K562 (cell line): ENCODE measurements around the gene FANCF. TPM values are rescaled to one million over a fixed set of nuclear protein-coding genes. Genes with fewer than 3 reads are reported as not detected.
A peak's percentile ranks its signal among the peaks of the same experiment; 100 is the strongest.

Experiments
- CHCHD3 ChIP-seq: fragments of 250-450 bp; sonication (Bioruptor Pico); IDR thresholded peaks from 2 replicates; pipeline ENCODE4 v2.1.2; 2022; ENCODE audit warnings: mild to moderate bottlenecking
- CLOCK ChIP-seq: fragments of 250-450 bp; sonication (Bioruptor Pico); IDR thresholded peaks from 2 replicates; pipeline ENCODE4 v1.4.0; 2020; ENCODE audit warnings: mild to moderate bottlenecking, moderate library complexity, borderline replicate concordance
- E2F1 ChIP-seq: sonication (generic); formaldehyde crosslinking; IDR thresholded peaks from 2 replicates; pipeline ENCODE4 v1.8.1; 2023; ENCODE audit warnings: mild to moderate bottlenecking, missing genetic modification reagents, moderate library complexity
- ETV6 ChIP-seq, 3 experiments: fragments of 150-350 bp in 1 of 3; sonication (generic) in 1 of 3; formaldehyde crosslinking in 1 of 3; IDR thresholded peaks; 2 replicates each; pipeline versions ENCODE4 v1.6.1 to v1.8.0; 2014 to 2022; ENCODE audit warnings: borderline replicate concordance in 2 of 3, low read depth in 2 of 3, antibody characterized with exemption in 1 of 3, low read length in 1 of 3, mild to moderate bottlenecking in 1 of 3, missing genetic modification reagents in 1 of 3
- FOXA3 ChIP-seq, 2 experiments: fragments of 450-650 bp in 1 of 2; sonication (generic) in 1 of 2; formaldehyde crosslinking; IDR thresholded peaks in 1 of 2; conservative IDR thresholded peaks in 1 of 2; 2 replicates each; pipeline versions ENCODE4 v1.4.0 to v1.8.0; 2020 to 2022; ENCODE audit warnings: mild to moderate bottlenecking in 2 of 2, missing genetic modification reagents in 1 of 2
- HDAC2 ChIP-seq: fragments of 450-650 bp; IDR thresholded peaks from 2 replicates; pipeline ENCODE4 v1.6.1; 2016; ENCODE audit warnings: mild to moderate bottlenecking
- SIX5 ChIP-seq, 2 experiments: IDR thresholded peaks; 2 replicates each; pipeline ENCODE4 v1.6.1; 2011; ENCODE audit warnings: low read length in 2 of 2, borderline replicate concordance in 1 of 2, low read depth in 1 of 2, mild to moderate bottlenecking in 1 of 2, moderate library complexity in 1 of 2; ENCODE audit not compliant: insufficient read depth in 1 of 2
- SMARCC2 ChIP-seq: fragments of 450-650 bp; IDR thresholded peaks from 2 replicates; pipeline ENCODE4 v1.6.1; 2017; ENCODE audit warnings: antibody characterized with exemption, moderate library complexity, mild to moderate bottlenecking, low read depth
- SNRNP70 ChIP-seq: fragments of 200-400 bp; formaldehyde crosslinking; optimal IDR thresholded peaks from 2 replicates; pipeline ENCODE3; 2017; ENCODE audit warnings: low read depth, low read length
- TRIM25 ChIP-seq: fragments of 450-650 bp; IDR thresholded peaks from 2 replicates; pipeline ENCODE4 v1.7.0; 2016; ENCODE audit warnings: borderline replicate concordance
- ZFP30 ChIP-seq: fragments of 250-450 bp; sonication (Bioruptor Pico); IDR thresholded peaks from 2 replicates; pipeline ENCODE4 v1.8.0; 2022; ENCODE audit warnings: moderate library complexity, mild to moderate bottlenecking, inconsistent platforms, borderline replicate concordance
- ZNF24 ChIP-seq: fragments of 450-650 bp; IDR thresholded peaks from 2 replicates; pipeline ENCODE4 v1.6.1; 2016
- ZNF280B ChIP-seq: fragments of 250-450 bp; sonication (Bioruptor Pico); IDR thresholded peaks from 2 replicates; pipeline ENCODE4 v1.5.1; 2021; ENCODE audit warnings: mild to moderate bottlenecking
- ZNF512 ChIP-seq: IDR thresholded peaks from 2 replicates; pipeline ENCODE4 v1.6.1; 2016; ENCODE audit warnings: missing genetic modification characterization, missing compliant biosample characterization
- ZNF75A ChIP-seq: fragments of 450-650 bp; formaldehyde crosslinking; IDR thresholded peaks from 2 replicates; pipeline ENCODE4 v1.4.0; 2020; ENCODE audit warnings: mild to moderate bottlenecking
- polyA plus RNA-seq, 8 experiments: library from polyadenylated mRNA; depleted of rRNA in 4 of 8; stranded (reverse) in 5 of 8; unstranded in 3 of 8; fragments of >200 nt; fragmentation: Nextera tagmentation in 2 of 8; fragmentation: Illumina TruSeq in 1 of 8; extraction: Ambion mirVana in 2 of 8; extraction: Trizol in 1 of 8; gene quantifications; 2 replicates each; pipeline versions ENCODE4 v1.2.1 to v1.2.3, GENCODE V29; 2011 to 2014; ENCODE audit warnings: inconsistent platforms in 1 of 8, missing spikeins in 1 of 8
- total RNA-seq, 7 experiments: library from RNA; depleted of rRNA in 6 of 7; stranded (reverse); fragments of >200 nt in 6 of 7; fragmentation: Illumina TruSeq in 2 of 7; extraction: Trizol in 2 of 7; gene quantifications; 2 replicates each; pipeline versions ENCODE4 v1.2.1 to v1.2.3, GENCODE V29; 2011 to 2021; ENCODE audit warnings: low replicate concordance in 1 of 7

Gene FANCF
- total and polyA plus RNA-seq, 9 of the 15 experiments (the other 6 are each of a cell fraction or from before 2014, with no cell fraction given): 0.99 to 10.3 (median 7.5) TPM

GRCh38 chr11:22625448-22626287 is at the start of gene FANCF (continued):
- TF ChIP-seq CLOCK (CRISPR knock-in tag): no peak
- TF ChIP-seq SNRNP70: no peak
- TF ChIP-seq TRIM25: no peak
- peak; percentile 67 for TF ChIP-seq HDAC2
- no peak for TF ChIP-seq FOXA3 (CRISPR knock-in tag; conservative IDR thresholded peaks at IDR 0.05 in 1 of 2, IDR thresholded peaks at IDR 0.05 in 1 of 2)
- no peak for TF ChIP-seq SMARCC2
- peak; percentile 15; the same call in 1 of the 2 replicates for TF ChIP-seq E2F1 (CRISPR knock-in tag)
- no peak for TF ChIP-seq ZNF24
- TF ChIP-seq ZNF75A (CRISPR knock-in tag): no peak
- no peak for TF ChIP-seq CHCHD3 (CRISPR knock-in tag)
- TF ChIP-seq ZFP30: no peak
- no peak for TF ChIP-seq ZNF512 (tag)
- no peak for TF ChIP-seq ZNF280B (CRISPR knock-in tag)
- TF ChIP-seq SIX5 (IDR thresholded peaks at IDR 0.05; ENCODE audit: borderline replicate concordance in 1 of 2, insufficient read depth in 1 of 2, low read depth in 1 of 2, low read length in 2 of 2): no peak
- TF ChIP-seq ETV6 (IDR thresholded peaks at IDR 0.05; ENCODE audit: borderline replicate concordance in 1 of 2, low read depth in 2 of 2, low read length in 1 of 2): no peak
- no peak for TF ChIP-seq ETV6 (CRISPR knock-in tag; IDR thresholded peaks at IDR 0.05; ENCODE audit: borderline replicate concordance)
